SJSA1 (cell line): ENCODE results near the gene ACTN1. TPM values are rescaled to one million over a fixed set of nuclear protein-coding genes. Genes with fewer than 3 reads are reported as not detected.

Experiments
- DNase-seq, 2 experiments: peaks; one replicate each; pipeline ENCODE4 v3.0.0-alpha.2; 2015 to 2020; ENCODE audit warnings: low spot score in 2 of 2, low read depth in 1 of 2
- H3K27ac ChIP-seq: fragments of 250-450 bp; sonication (Bioruptor Pico); 2 replicates; pipeline ENCODE4 v1.5.1; 2020; ENCODE audit warnings: mild to moderate bottlenecking, moderate library complexity
- H3K27me3 ChIP-seq: fragments of 250-450 bp; sonication (Bioruptor Pico); replicated peaks from 2 replicates; pipeline ENCODE4 v1.5.1; 2020; ENCODE audit warnings: mild to moderate bottlenecking, moderate library complexity
- H3K36me3 ChIP-seq: fragments of 250-450 bp; sonication (Bioruptor Pico); 2 replicates; pipeline ENCODE4 v1.5.1; 2020; ENCODE audit warnings: mild to moderate bottlenecking
- H3K4me1 ChIP-seq: fragments of 250-450 bp; sonication (Bioruptor Pico); replicated peaks from 2 replicates; pipeline ENCODE4 v1.6.1; 2021; ENCODE audit warnings: mild to moderate bottlenecking
- H3K4me3 ChIP-seq: fragments of 250-450 bp; sonication (Bioruptor Pico); 2 replicates; pipeline ENCODE4 v1.5.1; 2020; ENCODE audit warnings: mild to moderate bottlenecking
- H3K9me3 ChIP-seq: fragments of 250-450 bp; sonication (Bioruptor Pico); replicated peaks from 2 replicates; pipeline ENCODE4 v1.5.1; 2020; ENCODE audit warnings: mild to moderate bottlenecking
- total RNA-seq: library from RNA; depleted of rRNA; stranded (reverse); fragments of >200 nt; shearing (Covaris generic); gene quantifications from 2 replicates; pipeline ENCODE4 v1.2.3, GENCODE V29; 2014

The ACTN1 gene
- total RNA-seq, 1 experiment from 2014 or later: 370 TPM

DNA sequence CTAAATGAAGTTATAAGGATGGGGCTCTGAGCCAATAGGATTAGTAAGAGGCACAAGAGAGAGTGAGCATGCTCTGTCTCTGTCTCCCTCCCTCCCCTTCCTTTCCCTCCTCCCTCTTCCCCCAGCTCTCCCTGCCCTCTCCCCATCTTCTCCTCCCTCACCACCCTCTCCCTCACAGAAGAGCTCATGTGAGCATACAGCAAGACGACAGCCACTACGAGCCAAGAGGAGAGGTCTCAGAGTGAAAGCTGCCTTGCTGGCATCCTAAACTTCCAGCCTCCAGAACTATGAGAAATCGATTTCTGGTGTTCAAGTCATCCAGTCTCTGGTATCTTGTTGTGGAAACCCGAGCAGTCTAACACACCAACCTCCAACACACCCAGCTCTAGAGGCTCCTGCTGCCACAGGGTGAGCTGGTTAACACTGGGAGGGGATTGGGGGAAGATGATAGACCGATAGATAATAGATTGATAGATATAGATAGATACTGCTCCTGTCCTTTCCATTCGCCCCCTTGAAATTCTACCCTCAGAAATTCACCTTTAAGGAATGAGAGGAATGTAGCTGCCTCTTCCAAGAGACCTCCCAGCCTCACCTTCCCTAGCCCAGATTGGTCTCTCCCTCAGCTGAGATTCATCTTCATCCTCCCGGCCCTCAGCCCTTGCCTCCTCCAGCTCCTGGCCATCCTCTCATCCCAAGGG lies 25.8 kb upstream of the ACTN1 start:
- Histone ChIP-seq H3K9me3 (no peaks in the 10 kb centered on the region), H3K27ac (no peak overlapping the region), H3K36me3 (no peaks in the 10 kb centered on the region), H3K4me1 (peaks cover 30% of the 10 kb centered on the region), H3K4me3 (no peak overlapping the region), H3K27me3 (no peaks in the 10 kb centered on the region)
- DNase-seq: no peak

DNA sequence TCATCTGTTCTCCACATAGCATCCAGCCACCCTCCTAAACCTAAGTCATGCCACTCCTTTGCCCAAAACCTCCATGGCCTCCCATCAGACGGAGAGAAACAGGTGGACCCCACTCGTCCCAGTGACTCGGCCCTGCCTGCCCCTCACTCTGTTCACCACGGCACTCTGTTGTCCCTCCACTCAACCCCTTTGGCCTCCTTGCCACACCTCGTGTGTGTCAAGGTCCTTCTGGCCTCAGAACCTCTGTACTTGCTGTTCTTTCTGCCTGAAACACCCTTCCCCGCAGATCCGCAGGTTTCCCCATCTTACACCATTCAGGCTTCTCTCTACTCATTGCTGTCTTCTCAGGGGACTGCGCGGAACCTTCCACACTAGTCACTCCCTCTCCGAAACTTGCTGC lies 24.5 kb upstream of the ACTN1 start:
- H3K4me1 ChIP-seq: peaks cover 26% of the 10 kb centered on the region
- no peak for DNase-seq
- no peaks in the 10 kb centered on the region for H3K27me3 ChIP-seq
- H3K27ac ChIP-seq: no peak overlapping the region
- H3K36me3 ChIP-seq: no peaks in the 10 kb centered on the region
- no peaks in the 10 kb centered on the region for H3K9me3 ChIP-seq
- H3K4me3 ChIP-seq: no peak overlapping the region

DNA sequence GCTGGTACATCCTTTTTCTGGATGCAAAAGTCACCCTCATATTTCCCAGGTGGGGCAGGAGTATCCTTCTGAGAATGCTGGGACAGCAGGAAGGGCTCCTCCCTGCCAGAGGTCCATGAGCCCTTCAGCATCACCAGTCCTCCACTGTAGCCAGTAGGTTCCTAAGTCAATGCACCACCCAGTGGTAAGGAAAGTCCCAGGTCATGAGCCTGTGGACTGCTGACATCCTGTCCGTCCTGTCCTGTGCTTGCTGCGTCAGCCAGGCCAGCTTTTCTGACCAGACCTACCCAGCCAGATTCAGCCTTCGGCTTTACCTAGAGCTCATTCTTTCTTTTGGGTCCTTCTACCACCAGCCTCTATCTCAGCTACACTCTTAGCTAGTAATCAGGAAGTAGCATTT lies 23.0 kb upstream of the ACTN1 start:
- H3K27ac ChIP-seq: no peak overlapping the region
- H3K4me3 ChIP-seq: no peak overlapping the region
- H3K27me3 ChIP-seq: no peaks in the 10 kb centered on the region
- H3K4me1 ChIP-seq: peaks cover 22% of the 10 kb centered on the region
- no peak for DNase-seq
- no peaks in the 10 kb centered on the region for H3K36me3 ChIP-seq
- no peaks in the 10 kb centered on the region for H3K9me3 ChIP-seq

DNA sequence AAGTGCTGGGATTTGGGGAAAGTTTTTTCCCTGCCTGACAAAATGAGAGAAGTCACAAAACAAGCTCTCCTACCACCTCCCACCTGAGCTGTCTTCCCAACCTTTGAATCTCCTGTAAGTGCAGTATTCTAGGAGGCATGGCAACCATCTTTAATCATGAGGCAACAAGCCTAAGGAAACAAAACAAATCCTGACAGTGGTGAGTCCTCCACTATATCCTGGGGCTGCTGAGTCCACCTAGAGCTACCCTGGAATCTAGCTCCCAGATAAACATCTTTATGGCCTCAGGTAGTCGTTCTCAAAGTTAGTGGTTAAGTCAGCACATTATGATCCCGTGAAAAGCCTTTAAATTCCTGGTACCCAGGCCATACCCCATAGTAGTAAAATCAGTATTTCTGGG lies 22.3 kb upstream of the ACTN1 start:
- Histone ChIP-seq H3K4me1 (peaks cover 21% of the 10 kb centered on the region), H3K27ac (no peak overlapping the region), H3K9me3 (no peaks in the 10 kb centered on the region), H3K27me3 (no peaks in the 10 kb centered on the region), H3K4me3 (no peak overlapping the region), H3K36me3 (no peaks in the 10 kb centered on the region)
- no peak for DNase-seq

DNA sequence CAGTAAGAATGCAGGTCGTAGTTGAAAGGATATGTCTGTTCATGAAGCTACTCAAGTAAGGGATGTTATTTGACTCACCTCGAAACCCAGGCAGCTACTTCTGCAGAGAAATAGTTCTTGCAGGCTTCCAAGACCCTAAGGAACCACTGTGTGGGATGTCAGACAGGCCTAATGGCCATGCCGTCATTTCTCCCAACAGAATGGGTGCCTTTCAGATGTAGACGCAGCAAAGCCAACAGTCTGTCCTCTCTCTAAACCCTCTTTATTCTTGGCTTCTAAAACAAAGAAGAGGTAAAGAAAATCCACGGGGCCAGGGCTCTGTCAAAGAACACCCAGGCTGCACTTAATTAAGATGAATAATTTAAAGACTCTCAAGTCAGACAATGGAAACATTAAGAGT lies 19.0 kb upstream of the ACTN1 start:
- no peaks in the 10 kb centered on the region for H3K27me3 ChIP-seq
- H3K36me3 ChIP-seq: no peaks in the 10 kb centered on the region
- H3K9me3 ChIP-seq: no peaks in the 10 kb centered on the region
- no peak for DNase-seq
- H3K4me1 ChIP-seq: no peaks in the 10 kb centered on the region
- H3K4me3 ChIP-seq: no peak overlapping the region
- no peak overlapping the region for H3K27ac ChIP-seq

DNA sequence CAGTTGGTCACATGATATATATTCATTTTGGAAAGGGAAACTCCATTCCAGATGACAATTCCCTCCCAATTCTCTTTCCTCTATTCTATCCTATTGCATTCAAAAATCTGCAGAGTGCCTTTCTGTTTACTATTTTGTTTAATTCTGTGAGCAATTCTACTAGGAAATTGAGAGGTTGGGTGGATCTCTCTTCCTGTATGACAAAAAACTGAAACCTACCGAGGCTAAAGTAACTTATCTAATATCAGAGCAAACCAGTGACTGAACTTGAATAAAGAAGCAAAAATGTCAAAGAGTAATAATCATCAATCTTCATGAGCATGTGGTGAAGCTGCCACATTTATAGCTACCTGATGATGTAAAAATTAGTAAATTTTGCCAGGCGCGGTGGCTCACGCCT lies 16.6 kb upstream of the ACTN1 start:
- H3K4me3 ChIP-seq: no peak overlapping the region
- DNase-seq: no peak
- H3K36me3 ChIP-seq: no peaks in the 10 kb centered on the region
- H3K9me3 ChIP-seq: no peaks in the 10 kb centered on the region
- no peaks in the 10 kb centered on the region for H3K4me1 ChIP-seq
- H3K27ac ChIP-seq: no peak overlapping the region
- no peaks in the 10 kb centered on the region for H3K27me3 ChIP-seq

DNA sequence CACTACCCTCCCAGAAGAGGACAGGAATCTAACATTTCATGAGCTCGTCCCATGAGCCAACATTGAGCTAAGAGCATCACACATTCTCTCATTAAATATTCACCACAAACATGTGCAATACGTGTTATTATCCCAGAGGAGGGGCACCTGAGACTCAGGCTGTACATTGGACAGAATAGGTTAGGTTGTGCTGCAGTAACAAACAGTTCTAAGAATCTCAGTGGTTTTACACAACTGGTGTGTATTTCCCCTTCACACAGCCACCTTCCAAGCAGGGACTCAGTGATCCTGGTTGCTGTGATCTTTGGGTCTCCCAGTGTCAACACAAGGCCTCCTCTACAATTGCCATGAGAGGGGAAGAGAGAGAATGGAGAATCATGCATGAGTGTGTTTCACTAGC lies 15.0 kb upstream of the ACTN1 start:
- DNase-seq: no peak
- H3K4me3 ChIP-seq: no peak overlapping the region
- H3K4me1 ChIP-seq: no peaks in the 10 kb centered on the region
- no peaks in the 10 kb centered on the region for H3K27me3 ChIP-seq
- no peak overlapping the region for H3K27ac ChIP-seq
- no peaks in the 10 kb centered on the region for H3K9me3 ChIP-seq
- no peaks in the 10 kb centered on the region for H3K36me3 ChIP-seq

DNA sequence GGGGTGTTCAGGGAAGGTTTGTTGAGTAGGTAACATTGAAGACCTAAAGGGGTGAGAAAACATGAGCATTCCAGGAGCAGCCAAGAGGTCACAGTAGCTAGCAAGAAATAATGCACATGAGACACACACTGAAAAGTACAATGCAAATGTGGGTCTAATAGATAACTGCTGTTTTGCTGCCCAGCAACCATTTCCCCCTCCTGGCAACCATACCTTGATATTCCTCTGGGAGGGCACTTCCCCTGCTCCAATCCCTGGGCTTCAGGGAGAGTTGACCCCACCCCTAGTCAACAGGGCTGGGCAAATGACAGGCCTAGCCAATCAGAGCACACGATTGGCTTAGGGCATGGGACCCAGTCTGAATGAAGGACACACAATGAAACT lies 8.5 kb upstream of the ACTN1 start:
- no peak for DNase-seq
- H3K4me1 ChIP-seq: peaks cover 6% of the 10 kb centered on the region
- no peak overlapping the region for H3K27ac ChIP-seq
- H3K9me3 ChIP-seq: no peaks in the 10 kb centered on the region
- no peaks in the 10 kb centered on the region for H3K27me3 ChIP-seq
- no peak overlapping the region for H3K4me3 ChIP-seq
- H3K36me3 ChIP-seq: no peaks in the 10 kb centered on the region

DNA sequence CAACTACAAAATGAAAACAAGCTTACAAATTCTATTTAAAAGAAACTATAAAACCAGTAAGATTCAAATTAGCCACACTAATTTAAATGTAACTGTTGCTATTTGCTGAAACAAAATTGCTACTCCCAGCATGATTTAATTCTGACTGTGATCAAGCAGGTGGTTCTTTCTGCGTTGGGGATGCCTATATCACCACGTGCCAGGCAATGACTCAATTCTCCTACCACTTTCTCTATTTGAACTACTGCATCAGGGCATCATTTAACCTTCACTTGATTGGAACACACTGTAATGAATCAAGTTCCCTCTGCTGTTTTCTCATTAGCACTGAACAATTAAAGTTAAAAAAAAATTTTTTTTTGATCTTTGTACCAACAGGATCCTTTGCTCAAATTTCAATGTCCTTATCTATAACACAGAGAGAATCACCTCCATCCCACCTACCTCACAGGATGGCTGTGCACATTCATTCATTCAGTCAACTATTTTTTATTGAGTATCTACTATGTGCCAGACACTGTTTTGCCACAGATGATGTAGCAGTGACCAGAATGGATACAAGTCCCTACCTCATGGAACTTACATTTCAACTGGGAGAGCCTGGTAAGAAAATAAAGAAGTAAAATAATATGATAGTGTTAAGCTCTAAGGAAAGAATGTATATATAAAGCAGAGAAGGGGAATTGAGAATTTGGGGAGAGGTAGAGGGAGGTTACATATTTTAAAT lies 8.0 kb upstream of the ACTN1 start:
- H3K4me3 ChIP-seq: no peak overlapping the region
- H3K4me1 ChIP-seq: peaks cover 11% of the 10 kb centered on the region
- H3K9me3 ChIP-seq: no peaks in the 10 kb centered on the region
- H3K27me3 ChIP-seq: no peaks in the 10 kb centered on the region
- H3K36me3 ChIP-seq: no peaks in the 10 kb centered on the region
- no peak for DNase-seq
- no peak overlapping the region for H3K27ac ChIP-seq

DNA sequence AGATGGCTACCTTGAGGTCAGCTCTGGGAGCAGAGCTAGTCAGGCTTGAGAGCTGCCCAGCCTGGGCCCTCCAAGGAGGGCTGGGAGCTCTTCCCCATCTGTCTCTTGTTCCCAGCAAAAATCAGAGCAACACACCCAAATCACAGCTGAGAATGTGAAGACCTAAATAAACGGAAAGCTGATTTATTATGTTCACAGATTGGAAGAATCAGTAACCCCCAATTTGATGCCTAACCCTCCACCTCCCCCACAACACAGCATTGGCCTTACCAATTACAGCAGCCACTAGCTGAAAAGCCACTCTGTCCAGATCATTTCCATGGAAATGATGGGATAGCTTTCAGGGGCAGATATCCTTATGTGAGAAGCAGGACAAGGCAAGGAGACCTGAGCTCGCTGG lies 7.1 kb upstream of the ACTN1 start:
- H3K36me3 ChIP-seq: no peaks in the 10 kb centered on the region
- peaks cover 20% of the 10 kb centered on the region for H3K4me1 ChIP-seq
- no peak overlapping the region for H3K27ac ChIP-seq
- H3K9me3 ChIP-seq: no peaks in the 10 kb centered on the region
- DNase-seq: no peak
- no peak overlapping the region for H3K4me3 ChIP-seq
- H3K27me3 ChIP-seq: no peaks in the 10 kb centered on the region

DNA sequence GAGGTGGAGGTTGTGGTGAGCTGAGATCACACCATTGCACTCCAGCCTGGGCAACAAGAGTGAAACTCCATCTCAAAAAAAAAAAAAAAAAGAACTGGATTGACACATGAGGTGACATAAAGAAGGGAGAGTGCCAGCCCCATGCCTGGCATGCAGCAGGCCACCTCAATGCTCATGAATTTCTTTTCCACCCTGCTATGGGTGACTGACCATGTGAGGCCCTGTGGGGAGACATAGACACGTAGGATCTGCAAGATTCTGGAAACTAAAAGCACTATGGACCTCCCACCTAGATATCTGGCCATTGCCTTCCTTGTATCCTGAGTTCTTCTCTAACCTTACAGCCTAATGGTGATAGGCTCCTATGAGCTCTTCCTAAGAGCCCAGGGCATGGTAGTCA lies 5.6 kb upstream of the ACTN1 start:
- Histone ChIP-seq H3K9me3 (no peaks in the 10 kb centered on the region), H3K27ac (no peak overlapping the region)

DNA sequence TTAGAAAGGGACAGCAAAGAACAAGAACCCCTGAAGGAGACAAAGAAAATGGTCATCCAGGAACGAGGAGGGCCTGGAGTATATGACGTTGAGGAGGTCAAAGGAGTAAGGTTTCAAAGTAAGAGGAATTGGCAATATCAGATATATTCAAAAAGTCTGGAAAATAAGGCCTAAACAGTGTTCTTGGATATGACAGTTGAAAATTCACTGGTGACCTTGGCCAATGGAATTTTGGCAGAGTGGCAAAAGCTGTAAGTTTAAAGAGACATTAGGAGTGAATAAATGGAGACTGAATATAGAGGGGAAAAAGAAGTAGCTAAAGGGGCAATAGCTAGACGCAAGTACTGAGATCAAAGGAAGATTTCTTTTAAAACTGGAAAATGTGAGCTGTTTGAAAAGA lies 4.1 kb upstream of the ACTN1 start:
- no peak overlapping the region for H3K4me3 ChIP-seq
- DNase-seq: no peak
- H3K4me1 ChIP-seq: peaks cover 30% of the 10 kb centered on the region
- H3K9me3 ChIP-seq: no peaks in the 10 kb centered on the region
- peaks cover 6% of the 10 kb centered on the region for H3K36me3 ChIP-seq
- no peaks in the 10 kb centered on the region for H3K27me3 ChIP-seq
- H3K27ac ChIP-seq: no peak overlapping the region

More for the DNA sequence above, 5.6 kb upstream of the ACTN1 start:
- DNase-seq: no peak
- Histone ChIP-seq H3K36me3 (no peaks in the 10 kb centered on the region), H3K4me3 (no peak overlapping the region), H3K27me3 (no peaks in the 10 kb centered on the region), H3K4me1 (peaks cover 30% of the 10 kb centered on the region)

DNA sequence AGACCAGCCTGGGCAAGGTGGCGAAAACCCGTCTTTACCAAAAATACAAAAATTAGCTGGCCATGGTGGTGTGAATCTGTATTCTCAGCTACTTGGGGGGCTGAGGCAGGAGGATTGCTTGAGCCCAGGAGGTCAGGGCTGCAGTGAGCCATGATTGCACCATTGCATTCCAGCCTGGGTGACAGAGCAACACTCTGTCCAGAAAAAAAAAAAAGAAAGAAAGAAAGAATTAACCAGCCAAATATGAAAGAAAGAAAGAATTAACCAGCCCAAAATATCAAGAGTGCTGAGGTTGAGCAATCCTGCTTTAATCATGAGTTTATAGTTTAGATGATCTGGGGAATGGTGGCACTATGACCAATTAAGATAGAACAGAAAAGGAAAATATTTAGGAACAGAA lies 3.5 kb upstream of the ACTN1 start:
- Histone ChIP-seq H3K36me3 (peaks cover 11% of the 10 kb centered on the region), H3K27ac (no peak overlapping the region), H3K27me3 (no peaks in the 10 kb centered on the region), H3K9me3 (no peaks in the 10 kb centered on the region), H3K4me3 (no peak overlapping the region), H3K4me1 (peaks cover 34% of the 10 kb centered on the region)
- no peak for DNase-seq

DNA sequence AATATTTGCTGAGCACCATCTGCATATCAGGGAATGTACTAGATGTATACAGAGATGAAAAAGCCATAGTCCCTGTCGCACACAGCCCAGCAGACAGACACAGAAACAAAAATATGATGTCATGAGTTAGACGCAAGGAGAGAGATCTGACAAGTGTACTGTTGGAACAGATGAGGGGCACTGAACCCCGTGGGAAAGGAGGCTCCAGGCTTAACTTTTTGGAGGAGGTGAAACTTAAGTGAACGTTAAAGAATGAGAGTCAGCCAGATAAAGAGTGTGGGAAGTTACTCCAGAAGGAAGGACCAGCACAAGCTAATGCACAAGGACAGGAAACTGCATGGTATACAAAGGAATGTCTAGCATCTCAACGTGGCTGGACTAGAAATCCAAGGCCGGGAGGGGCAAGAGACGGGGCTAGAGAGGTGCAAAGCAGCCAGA lies 2.5 kb upstream of the ACTN1 start:
- no peak for DNase-seq

More for the DNA sequence above, 2.5 kb upstream of the ACTN1 start:
- Histone ChIP-seq H3K36me3 (peaks cover 20% of the 10 kb centered on the region), H3K27ac (peak overlapping the region; percentile 6; the same call in 1 of the 2 replicates), H3K4me3 (no peak overlapping the region), H3K9me3 (no peaks in the 10 kb centered on the region), H3K27me3 (no peaks in the 10 kb centered on the region), H3K4me1 (peaks cover 42% of the 10 kb centered on the region)
